Measurements from ENCODE around the gene NTM.

The NTM gene

GRCh38 chr11:132147464-132147863 lies 777.0 kb downstream of the NTM start:
- no peak for DNase-seq

GRCh38 chr11:132154781-132155180 lies 784.4 kb downstream of the NTM start:
- no peak for DNase-seq

GRCh38 chr11:132158091-132158490 lies 787.7 kb downstream of the NTM start:
- DNase-seq: no peak

GRCh38 chr11:132158696-132159095 lies 788.3 kb downstream of the NTM start:
- no peak for DNase-seq

GRCh38 chr11:132161403-132162078 lies 791.1 kb downstream of the NTM start:
- no peak for DNase-seq

- no peak for DNase-seq
Observed at GRCh38 chr11:132168344-132168981, 798.0 kb downstream of the NTM start.

GRCh38 chr11:132171031-132171430 lies 800.6 kb downstream of the NTM start:
- no peak for DNase-seq

- no peak for DNase-seq
Observed at GRCh38 chr11:132174362-132175255, 804.2 kb downstream of the NTM start.

- DNase-seq: no peak
Observed at GRCh38 chr11:132177106-132177505, 806.7 kb downstream of the NTM start.

GRCh38 chr11:132184079-132184478 lies 813.7 kb downstream of the NTM start:
- no peak for DNase-seq

- no peak for DNase-seq
Observed at GRCh38 chr11:132185726-132186592, 815.5 kb downstream of the NTM start.

GRCh38 chr11:132186699-132187098 lies 816.3 kb downstream of the NTM start:
- no peak for DNase-seq

- DNase-seq: no peak
Observed at GRCh38 chr11:132187386-132187785, 817.0 kb downstream of the NTM start.

GRCh38 chr11:132187814-132188213 lies 817.4 kb downstream of the NTM start:
- DNase-seq: no peak

- no peak for DNase-seq
Observed at GRCh38 chr11:132196928-132197327, 826.5 kb downstream of the NTM start.

- DNase-seq: no peak
Observed at GRCh38 chr11:132200353-132200936, 830.0 kb downstream of the NTM start.

GRCh38 chr11:132202621-132203020 lies 832.2 kb downstream of the NTM start:
- DNase-seq: no peak

GRCh38 chr11:132205006-132205405 lies 834.6 kb downstream of the NTM start:
- DNase-seq: no peak

- no peak for DNase-seq
Observed at GRCh38 chr11:132205496-132205895, 835.1 kb downstream of the NTM start.

GRCh38 chr11:132206993-132207392 lies 836.6 kb downstream of the NTM start:
- no peak for DNase-seq

- no peak for DNase-seq
Observed at GRCh38 chr11:132208477-132209055, 838.2 kb downstream of the NTM start.

- DNase-seq: no peak
Observed at GRCh38 chr11:132211479-132211878, 841.1 kb downstream of the NTM start.

Measured in NCI-H446 (cell line).